DND-41 (cell line): ENCODE results near the gene MYDGF.

Source experiments
- EZH2 ChIP-seq: IDR thresholded peaks from 3 replicates; pipeline ENCODE4 v1.6.1; 2012; ENCODE audit warnings: borderline replicate concordance, low read depth, mild to moderate bottlenecking, moderate library complexity, low read length, inconsistent platforms; ENCODE audit not compliant: severe bottlenecking
- TF ChIP-seq, protein P1 (sequence below): IDR thresholded peaks from 2 replicates; pipeline ENCODE4 v1.5.1; 2012; ENCODE audit warnings: borderline replicate concordance, low read length, moderate library complexity, mild to moderate bottlenecking; ENCODE audit not compliant: poor library complexity, severe bottlenecking; ENCODE audit errors: extremely low read depth

DNA sequence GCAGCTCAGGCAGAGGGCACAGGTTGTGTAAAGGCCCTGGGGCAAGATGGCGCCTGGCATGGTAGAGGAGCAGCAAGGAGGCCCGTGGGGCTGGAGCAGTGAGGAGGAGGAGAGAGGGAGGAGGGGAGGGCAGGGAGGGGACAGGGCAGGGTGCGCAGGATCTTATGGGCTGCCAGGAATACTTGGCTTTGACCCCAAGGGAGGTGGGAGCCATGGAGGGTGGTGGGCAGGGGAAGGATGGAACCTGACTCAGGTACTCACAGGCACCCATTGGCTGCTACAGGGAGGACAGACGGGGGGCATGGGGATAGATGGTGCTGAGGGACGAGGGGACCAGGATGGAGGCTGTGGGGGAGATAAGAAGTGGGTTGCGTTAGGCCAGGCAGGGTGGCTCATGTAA lies 27.5 kb downstream of the MYDGF start:
- no peak for TF ChIP-seq EZH2
- TF ChIP-seq, protein P1, sequence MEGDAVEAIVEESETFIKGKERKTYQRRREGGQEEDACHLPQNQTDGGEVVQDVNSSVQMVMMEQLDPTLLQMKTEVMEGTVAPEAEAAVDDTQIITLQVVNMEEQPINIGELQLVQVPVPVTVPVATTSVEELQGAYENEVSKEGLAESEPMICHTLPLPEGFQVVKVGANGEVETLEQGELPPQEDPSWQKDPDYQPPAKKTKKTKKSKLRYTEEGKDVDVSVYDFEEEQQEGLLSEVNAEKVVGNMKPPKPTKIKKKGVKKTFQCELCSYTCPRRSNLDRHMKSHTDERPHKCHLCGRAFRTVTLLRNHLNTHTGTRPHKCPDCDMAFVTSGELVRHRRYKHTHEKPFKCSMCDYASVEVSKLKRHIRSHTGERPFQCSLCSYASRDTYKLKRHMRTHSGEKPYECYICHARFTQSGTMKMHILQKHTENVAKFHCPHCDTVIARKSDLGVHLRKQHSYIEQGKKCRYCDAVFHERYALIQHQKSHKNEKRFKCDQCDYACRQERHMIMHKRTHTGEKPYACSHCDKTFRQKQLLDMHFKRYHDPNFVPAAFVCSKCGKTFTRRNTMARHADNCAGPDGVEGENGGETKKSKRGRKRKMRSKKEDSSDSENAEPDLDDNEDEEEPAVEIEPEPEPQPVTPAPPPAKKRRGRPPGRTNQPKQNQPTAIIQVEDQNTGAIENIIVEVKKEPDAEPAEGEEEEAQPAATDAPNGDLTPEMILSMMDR: no peak
